GM13976 (cell line): ENCODE results near the gene SNX32.

Source experiments
- DNase-seq: peaks from one replicate; pipeline ENCODE4 v3.0.0; 2012; ENCODE audit warnings: low spot score
- CTCF ChIP-seq: IDR thresholded peaks from 2 replicates; pipeline ENCODE4 v1.5.1; 2012; ENCODE audit warnings: borderline replicate concordance, mild to moderate bottlenecking; ENCODE audit not compliant: insufficient read depth; ENCODE audit errors: extremely low read depth, missing control alignments, control extremely low read depth
- in situ Hi-C: fragments of 300-500 bp; cut with MboI; formaldehyde crosslinking; loops from one replicate; pipeline ENCODE4 v1.12.0; 2022; ENCODE audit warnings: low sequenced_read_pairs, mixed read lengths, inconsistent platforms; ENCODE audit not compliant: unreplicated experiment

The SNX32 gene

DNA sequence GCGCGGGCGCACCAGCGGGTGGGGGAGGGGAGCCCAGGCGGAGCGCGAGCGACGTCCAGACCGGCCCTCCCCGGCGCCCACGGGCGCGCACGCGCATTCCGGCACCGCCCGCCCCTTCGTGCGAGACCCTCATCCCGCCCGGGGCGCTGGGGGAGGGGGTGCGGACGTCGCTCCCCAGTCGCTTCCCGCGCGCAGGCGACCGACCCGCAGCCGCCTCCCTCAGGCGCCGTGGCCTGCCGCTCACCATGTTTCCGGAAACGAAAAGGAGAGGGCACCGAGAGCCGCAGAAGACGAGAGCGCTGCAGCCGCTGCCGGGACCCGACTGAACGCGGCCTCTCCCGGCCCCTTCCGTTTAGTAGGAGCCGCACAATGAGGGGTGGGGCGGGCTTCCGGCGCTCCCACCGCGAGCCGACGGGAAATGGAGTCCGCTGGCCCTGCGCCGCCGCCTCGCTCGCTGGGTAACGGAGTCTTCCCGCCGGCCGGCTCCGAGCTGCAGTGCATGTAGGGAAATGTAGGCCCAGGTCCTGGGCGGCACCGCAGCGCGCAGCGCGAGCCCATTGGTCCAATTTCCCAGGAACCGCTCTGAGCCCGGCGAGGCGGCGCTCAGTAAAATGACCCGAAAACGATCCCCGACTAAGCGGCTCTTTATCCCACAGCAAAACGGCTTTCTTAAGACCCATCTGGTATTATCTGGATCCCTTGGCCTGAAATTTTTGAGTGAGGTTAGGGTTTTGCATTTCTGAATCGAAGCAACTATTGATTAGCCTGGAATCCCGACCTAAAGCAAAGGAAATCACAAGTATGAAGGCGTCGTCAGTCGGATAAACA lies 24.3 kb downstream of the SNX32 start, which contains the start of gene CFL1:
Gene CFL1, minus strand, starts transcription at position 328 of the 828 bp plus-strand sequence. Its CDS starts 81 bp downstream, at position 247.
- peak; percentile 92 for DNase-seq
- no peak for TF ChIP-seq CTCF
- in situ Hi-C loops = no loop called here

GRCh38 chr11:65858681-65859087 lies 24.9 kb downstream of the SNX32 start:
- in situ Hi-C loops = no loop called here
- TF ChIP-seq CTCF = no peak
- DNase-seq = no peak

- no peak for TF ChIP-seq CTCF
- DNase-seq = peak; percentile 95
- in situ Hi-C loops = no loop called here
These were observed 25.5 kb downstream of the SNX32 start for GRCh38 chr11:65859095-65859811.

- no peak for TF ChIP-seq CTCF
- no peak for DNase-seq
- in situ Hi-C loops = no loop called here
These were observed 26.1 kb downstream of the SNX32 start for GRCh38 chr11:65859812-65860277.

DNA sequence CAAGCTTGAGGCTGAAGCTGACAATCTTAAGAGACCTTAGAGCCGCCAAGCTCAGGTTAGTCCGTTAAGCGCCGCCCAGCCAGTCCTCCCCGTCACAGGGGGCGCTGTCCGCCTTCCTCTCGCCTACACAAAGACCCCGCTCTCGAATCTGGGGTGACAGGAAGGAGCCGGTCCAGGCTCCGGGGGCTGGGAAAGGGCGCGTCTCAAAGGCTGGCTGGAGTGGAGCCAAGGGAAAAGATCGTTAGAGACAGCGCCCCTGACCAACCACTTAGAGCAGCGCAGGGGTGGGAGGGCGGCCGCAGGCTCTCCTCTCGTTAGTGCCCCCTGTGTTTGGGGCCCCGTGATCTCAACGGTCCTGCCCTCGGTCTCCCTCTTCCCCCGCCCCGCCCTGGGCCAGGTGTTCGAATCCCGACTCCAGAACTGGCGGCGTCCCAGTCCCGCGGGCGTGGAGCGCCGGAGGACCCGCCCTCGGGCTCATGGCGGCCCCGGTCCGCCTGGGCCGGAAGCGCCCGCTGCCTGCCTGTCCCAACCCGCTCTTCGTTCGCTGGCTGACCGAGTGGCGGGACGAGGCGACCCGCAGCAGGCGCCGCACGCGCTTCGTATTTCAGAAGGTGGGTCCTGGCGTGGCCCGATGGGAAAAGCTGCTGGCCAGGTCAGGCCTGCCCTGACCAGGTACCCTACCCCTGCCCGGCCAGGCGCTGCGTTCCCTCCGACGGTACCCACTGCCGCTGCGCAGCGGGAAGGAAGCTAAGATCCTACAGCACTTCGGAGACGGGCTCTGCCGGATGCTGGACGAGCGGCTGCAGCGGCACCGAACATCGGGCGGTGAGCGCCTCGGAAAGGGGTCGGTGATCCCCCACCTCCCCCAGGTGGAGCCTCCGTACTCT lies 26.8 kb downstream of the SNX32 start, which contains the start of gene MUS81:
Gene MUS81, plus strand, starts transcription at position 156 of the 887 bp plus-strand sequence. Its CDS starts 321 bp downstream, at position 477.
- in situ Hi-C loops = no loop called here
- peak; percentile 94 for DNase-seq
- peak; percentile 91 for TF ChIP-seq CTCF

DNA sequence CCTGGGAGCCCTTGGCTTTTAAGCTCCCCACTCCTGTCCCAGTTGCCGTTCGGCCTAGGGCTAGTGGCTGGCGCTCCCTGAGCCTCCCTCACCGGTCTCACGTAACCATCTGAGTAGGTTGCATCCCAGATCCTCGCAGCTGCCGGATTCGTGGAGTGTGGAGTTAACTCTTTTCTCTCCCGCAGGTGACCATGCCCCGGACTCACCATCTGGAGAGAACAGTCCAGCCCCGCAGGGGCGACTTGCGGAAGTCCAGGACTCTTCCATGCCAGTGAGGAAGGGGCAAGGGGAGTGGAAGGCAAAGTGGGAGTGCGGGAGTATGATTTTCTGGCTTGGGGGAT lies 27.4 kb downstream of the SNX32 start:
- no peak for TF ChIP-seq CTCF
- in situ Hi-C loops = no loop called here
- DNase-seq = no peak
